Loucy (cell line): Measurements from ENCODE around the gene RAF1.

ENCODE experiments used
- H2AFZ ChIP-seq: fragments of 200-600 bp; sonication (generic); 2 replicates; pipeline ENCODE4 v1.6.0; 2016; ENCODE audit warnings: antibody characterized with exemption, mild to moderate bottlenecking, low read length, moderate library complexity
- H3F3A ChIP-seq: fragments of 200-600 bp; 2 replicates; pipeline ENCODE4 v1.6.0; 2016; ENCODE audit warnings: antibody characterized with exemption, low read depth, mild to moderate bottlenecking
- H3K27me3 ChIP-seq: fragments of 200-600 bp; sonication (generic); 2 replicates; pipeline ENCODE4 v1.6.1; 2014; ENCODE audit warnings: low read length, mild to moderate bottlenecking; ENCODE audit not compliant: insufficient read depth, poor library complexity, severe bottlenecking
- H3K36me3 ChIP-seq: fragments of 200-600 bp; sonication (generic); 2 replicates; pipeline ENCODE4 v1.6.1; 2016; ENCODE audit warnings: low read length; ENCODE audit not compliant: insufficient read depth
- H3K4me1 ChIP-seq: fragments of 200-600 bp; sonication (generic); 2 replicates; pipeline ENCODE4 v1.5.1; 2014; ENCODE audit warnings: low read length, mild to moderate bottlenecking; ENCODE audit not compliant: insufficient read depth, poor library complexity, severe bottlenecking
- H3K4me2 ChIP-seq: fragments of 200-600 bp; sonication (generic); 2 replicates; pipeline ENCODE4 v1.6.0; 2014; ENCODE audit warnings: antibody characterized with exemption, low read length, low read depth, mild to moderate bottlenecking; ENCODE audit not compliant: poor library complexity, severe bottlenecking
- H3K4me3 ChIP-seq: fragments of 200-600 bp; sonication (generic); 2 replicates; pipeline ENCODE4 v1.5.1; 2014; ENCODE audit warnings: low read length, mild to moderate bottlenecking, mixed read lengths; ENCODE audit not compliant: poor library complexity, severe bottlenecking
- H3K79me2 ChIP-seq: fragments of 200-600 bp; sonication (generic); 2 replicates; pipeline ENCODE4 v1.6.1; 2014; ENCODE audit warnings: low read length; ENCODE audit not compliant: insufficient read depth
- H3K9ac ChIP-seq: fragments of 200-600 bp; sonication (generic); 2 replicates; pipeline ENCODE4 v1.6.0; 2014; ENCODE audit warnings: mild to moderate bottlenecking, low read depth, low read length, moderate library complexity; ENCODE audit not compliant: poor library complexity, severe bottlenecking
- H3K9me2 ChIP-seq: fragments of 200-600 bp; sonication (generic); replicated peaks from 2 replicates; pipeline ENCODE4 v1.6.1; 2016; ENCODE audit warnings: low read depth, low read length, mixed read lengths
- H3K9me3 ChIP-seq: fragments of 200-600 bp; sonication (generic); 2 replicates; pipeline ENCODE4 v1.6.1; 2014; ENCODE audit warnings: mild to moderate bottlenecking, antibody characterized with exemption, low read length, low read depth; ENCODE audit not compliant: insufficient read depth
- H4K20me1 ChIP-seq: fragments of 200-600 bp; sonication (generic); 2 replicates; pipeline ENCODE4 v1.6.0; 2014; ENCODE audit warnings: antibody characterized with exemption, low read length, mild to moderate bottlenecking; ENCODE audit not compliant: insufficient read depth, poor library complexity, severe bottlenecking
- CTCF ChIP-seq: fragments of 200-600 bp; sonication (generic); conservative IDR thresholded peaks from 2 replicates; pipeline ENCODE4 v1.5.1; 2014; ENCODE audit warnings: mild to moderate bottlenecking, antibody characterized with exemption, low read length
- EZH2phosphoT487 ChIP-seq: fragments of 200-600 bp; IDR thresholded peaks from 2 replicates; pipeline ENCODE4 v1.6.1; 2018; ENCODE audit warnings: antibody characterized with exemption, mild to moderate bottlenecking, moderate library complexity, borderline replicate concordance

The RAF1 gene

GRCh38 chr3:12660196-12660595, 3.7 kb downstream of the RAF1 start:
- peak overlapping the region; percentile 91 for H3K4me2 ChIP-seq
- no peak for TF ChIP-seq CTCF
- no peak for TF ChIP-seq EZH2phosphoT487
- H4K20me1 ChIP-seq = peaks cover 67% of the 10 kb centered on the region

GRCh38 chr3:12659316-12660015, 4.5 kb downstream of the RAF1 start:
- no peak for TF ChIP-seq EZH2phosphoT487
- no peak for TF ChIP-seq CTCF
- Histone ChIP-seq H3K4me1 (peaks cover 42% of the 10 kb centered on the region), H3K4me2 (peak overlapping the region; percentile 91), H4K20me1 (peaks cover 74% of the 10 kb centered on the region), H2AFZ (no peak overlapping the region), H3F3A (no peaks in the 10 kb centered on the region), H3K9me2 (no peaks in the 10 kb centered on the region), H3K79me2 (peaks cover 95% of the 10 kb centered on the region), H3K27me3 (peaks cover 6% of the 10 kb centered on the region), H3K4me3 (peak overlapping the region; percentile 86), H3K9ac (peak overlapping the region; percentile 97), H3K9me3 (no peaks in the 10 kb centered on the region), H3K36me3 (no peaks in the 10 kb centered on the region)

More at GRCh38 chr3:12660196-12660595, 3.7 kb downstream of the RAF1 start:
- peaks cover 87% of the 10 kb centered on the region for H3K79me2 ChIP-seq
- peak overlapping the region; percentile 86 for H3K4me3 ChIP-seq
- peak overlapping the region; percentile 97 for H3K9ac ChIP-seq
- H3K36me3 ChIP-seq = no peaks in the 10 kb centered on the region
- no peaks in the 10 kb centered on the region for H3K9me3 ChIP-seq
- H3F3A ChIP-seq = no peaks in the 10 kb centered on the region
- peaks cover 6% of the 10 kb centered on the region for H3K27me3 ChIP-seq
- peaks cover 42% of the 10 kb centered on the region for H3K4me1 ChIP-seq
- no peaks in the 10 kb centered on the region for H3K9me2 ChIP-seq
- no peak overlapping the region for H2AFZ ChIP-seq

GRCh38 chr3:12658593-12659058, 5.3 kb downstream of the RAF1 start:
- peaks cover 42% of the 10 kb centered on the region for H3K4me1 ChIP-seq
- TF ChIP-seq CTCF = no peak
- TF ChIP-seq EZH2phosphoT487 = no peak
- H3K4me2 ChIP-seq = peak overlapping the region; percentile 91
- H3K9ac ChIP-seq = no peak overlapping the region
- peak overlapping the region; percentile 86 for H3K4me3 ChIP-seq
- H3K27me3 ChIP-seq = peaks cover 5% of the 10 kb centered on the region
- no peaks in the 10 kb centered on the region for H3K9me3 ChIP-seq
- H3F3A ChIP-seq = no peaks in the 10 kb centered on the region
- no peak overlapping the region for H2AFZ ChIP-seq
- no peaks in the 10 kb centered on the region for H3K36me3 ChIP-seq
- peaks cover 100% of the 10 kb centered on the region for H3K79me2 ChIP-seq
- H4K20me1 ChIP-seq = peaks cover 83% of the 10 kb centered on the region
- no peaks in the 10 kb centered on the region for H3K9me2 ChIP-seq
